Measurements from ENCODE around the gene EPS15. TPM values are rescaled to one million over a fixed set of nuclear protein-coding genes. Genes with fewer than 3 reads are reported as not detected.

The EPS15 gene
- total and polyA plus RNA-seq, 4 donors, result 8.8 to 52.1 (median 19.1) TPM

DNA sequence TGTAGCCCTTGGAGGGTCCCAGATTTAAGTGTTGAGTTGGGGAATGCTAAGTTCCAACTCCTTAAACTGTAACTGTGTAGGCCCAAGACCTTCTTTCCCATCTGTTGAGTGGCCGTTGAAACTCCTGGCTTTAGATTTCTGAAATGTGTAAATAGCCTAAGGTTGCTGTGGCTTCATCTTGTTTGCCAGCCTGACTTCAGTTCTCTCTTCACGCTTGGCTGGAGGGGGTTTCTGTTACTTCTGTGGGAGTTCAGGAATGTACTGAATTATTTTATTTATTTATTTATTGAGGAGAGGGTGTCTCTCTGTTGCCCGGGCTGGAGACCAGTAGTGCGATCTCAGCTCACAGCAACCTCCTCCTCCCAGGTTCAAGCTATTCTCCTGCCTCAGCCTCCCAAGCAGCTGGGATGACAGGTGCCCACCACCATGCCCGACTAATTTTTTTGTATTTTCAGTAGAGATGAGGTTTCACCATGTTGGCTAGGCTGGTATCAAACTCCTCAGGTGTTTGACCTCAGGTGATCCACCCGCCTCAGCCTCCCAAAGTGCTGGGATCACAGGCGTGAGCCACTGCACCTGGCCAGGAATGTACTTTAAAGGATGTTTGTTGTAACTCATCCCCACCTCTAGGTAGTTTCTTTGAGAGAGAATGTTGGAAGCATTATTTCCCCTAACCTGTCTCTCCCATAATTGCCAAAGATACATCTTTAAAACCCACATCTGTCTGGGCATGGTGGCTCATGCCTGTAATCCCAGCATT lies 194.6 kb downstream of the EPS15 start:
- 93% methylated on average over 7 of the region's 7 CpGs for WGBS
- no peaks in the 10 kb centered on the region for H3K36me3 ChIP-seq (ENCODE audit: control insufficient read depth in 4 of 4, insufficient read depth in 3 of 4, low read depth in 1 of 4, low read length in 3 of 4)
- no peaks in the 10 kb centered on the region for H3K27me3 ChIP-seq (ENCODE audit: control insufficient read depth in 4 of 4, insufficient read depth in 4 of 4, low read length in 3 of 4)
- H3K4me3 ChIP-seq (ENCODE audit: low read depth in 1 of 3, low read length in 3 of 3), result no peak overlapping the region
- no peaks in the 10 kb centered on the region for H3K9me3 ChIP-seq (ENCODE audit: control insufficient read depth in 4 of 4, low read length in 3 of 4)
- H3K9ac ChIP-seq (ENCODE audit: low read depth in 1 of 2, low read length in 2 of 2), result no peak overlapping the region
- peaks cover 0 to 7% (median 5%) of the 10 kb centered on the region in 4 donors for H3K4me1 ChIP-seq (ENCODE audit: control insufficient read depth in 4 of 4, insufficient read depth in 4 of 4, low read length in 3 of 4)
- TF ChIP-seq, protein P1, sequence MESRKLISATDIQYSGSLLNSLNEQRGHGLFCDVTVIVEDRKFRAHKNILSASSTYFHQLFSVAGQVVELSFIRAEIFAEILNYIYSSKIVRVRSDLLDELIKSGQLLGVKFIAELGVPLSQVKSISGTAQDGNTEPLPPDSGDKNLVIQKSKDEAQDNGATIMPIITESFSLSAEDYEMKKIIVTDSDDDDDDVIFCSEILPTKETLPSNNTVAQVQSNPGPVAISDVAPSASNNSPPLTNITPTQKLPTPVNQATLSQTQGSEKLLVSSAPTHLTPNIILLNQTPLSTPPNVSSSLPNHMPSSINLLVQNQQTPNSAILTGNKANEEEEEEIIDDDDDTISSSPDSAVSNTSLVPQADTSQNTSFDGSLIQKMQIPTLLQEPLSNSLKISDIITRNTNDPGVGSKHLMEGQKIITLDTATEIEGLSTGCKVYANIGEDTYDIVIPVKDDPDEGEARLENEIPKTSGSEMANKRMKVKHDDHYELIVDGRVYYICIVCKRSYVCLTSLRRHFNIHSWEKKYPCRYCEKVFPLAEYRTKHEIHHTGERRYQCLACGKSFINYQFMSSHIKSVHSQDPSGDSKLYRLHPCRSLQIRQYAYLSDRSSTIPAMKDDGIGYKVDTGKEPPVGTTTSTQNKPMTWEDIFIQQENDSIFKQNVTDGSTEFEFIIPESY (IDR thresholded peaks at IDR 0.05), result no peak
- TF ChIP-seq HNF4G (IDR thresholded peaks at IDR 0.05), result no peak
- DNase-seq (ENCODE audit: low spot score), result no peak
- H3K27ac ChIP-seq (ENCODE audit: low read depth in 1 of 2, low read length in 2 of 2), result no peak overlapping the region

DNA sequence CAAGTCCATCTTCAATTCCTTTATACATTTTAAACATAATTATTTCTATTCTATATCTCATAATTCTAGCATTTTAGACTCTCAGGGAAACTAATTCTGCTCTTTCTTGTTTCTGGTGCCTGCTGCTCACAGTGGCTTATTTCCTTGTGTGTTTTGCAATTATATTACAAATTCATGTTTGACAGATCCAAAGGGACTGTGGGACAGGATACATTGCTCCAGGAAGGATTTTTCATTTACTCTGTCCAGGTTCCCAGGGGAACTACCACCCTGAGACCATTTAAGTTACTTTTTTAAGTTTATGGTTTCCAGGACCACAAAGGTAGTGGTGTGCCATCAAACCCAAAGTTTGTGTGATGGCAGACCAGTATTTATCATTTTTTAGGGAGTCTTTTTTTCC lies 195.3 kb downstream of the EPS15 start:
- DNase-seq (ENCODE audit: low spot score), result no peak
- H3K9ac ChIP-seq (ENCODE audit: low read depth in 1 of 2, low read length in 2 of 2), result no peak overlapping the region
- no peak overlapping the region for H3K27ac ChIP-seq (ENCODE audit: low read depth in 1 of 2, low read length in 2 of 2)
- no peaks in the 10 kb centered on the region for H3K9me3 ChIP-seq (ENCODE audit: control insufficient read depth in 4 of 4, low read length in 3 of 4)
- no peaks in the 10 kb centered on the region for H3K36me3 ChIP-seq (ENCODE audit: control insufficient read depth in 4 of 4, insufficient read depth in 3 of 4, low read depth in 1 of 4, low read length in 3 of 4)
- peaks cover 0 to under 1% (median 0%) of the 10 kb centered on the region in 4 donors for H3K4me1 ChIP-seq (ENCODE audit: control insufficient read depth in 4 of 4, insufficient read depth in 4 of 4, low read length in 3 of 4)
- no peaks in the 10 kb centered on the region for H3K27me3 ChIP-seq (ENCODE audit: control insufficient read depth in 4 of 4, insufficient read depth in 4 of 4, low read length in 3 of 4)
- TF ChIP-seq FOXA1 (IDR thresholded peaks at IDR 0.05), result no peak
- TF ChIP-seq SP1 (IDR thresholded peaks at IDR 0.05), result no peak
- TF ChIP-seq FOXA2 (IDR thresholded peaks at IDR 0.05), result no peak
- TF ChIP-seq, protein P2, sequence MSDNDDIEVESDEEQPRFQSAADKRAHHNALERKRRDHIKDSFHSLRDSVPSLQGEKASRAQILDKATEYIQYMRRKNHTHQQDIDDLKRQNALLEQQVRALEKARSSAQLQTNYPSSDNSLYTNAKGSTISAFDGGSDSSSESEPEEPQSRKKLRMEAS (IDR thresholded peaks at IDR 0.05), result no peak
- TF ChIP-seq RXRA (IDR thresholded peaks at IDR 0.05), result no peak
- TF ChIP-seq TAF1 (conservative IDR thresholded peaks at IDR 0.05), result no peak
- TF ChIP-seq HNF4A (conservative IDR thresholded peaks at IDR 0.05), result no peak
- H3K4me3 ChIP-seq (ENCODE audit: low read depth in 1 of 3, low read length in 3 of 3), result no peak overlapping the region

DNA sequence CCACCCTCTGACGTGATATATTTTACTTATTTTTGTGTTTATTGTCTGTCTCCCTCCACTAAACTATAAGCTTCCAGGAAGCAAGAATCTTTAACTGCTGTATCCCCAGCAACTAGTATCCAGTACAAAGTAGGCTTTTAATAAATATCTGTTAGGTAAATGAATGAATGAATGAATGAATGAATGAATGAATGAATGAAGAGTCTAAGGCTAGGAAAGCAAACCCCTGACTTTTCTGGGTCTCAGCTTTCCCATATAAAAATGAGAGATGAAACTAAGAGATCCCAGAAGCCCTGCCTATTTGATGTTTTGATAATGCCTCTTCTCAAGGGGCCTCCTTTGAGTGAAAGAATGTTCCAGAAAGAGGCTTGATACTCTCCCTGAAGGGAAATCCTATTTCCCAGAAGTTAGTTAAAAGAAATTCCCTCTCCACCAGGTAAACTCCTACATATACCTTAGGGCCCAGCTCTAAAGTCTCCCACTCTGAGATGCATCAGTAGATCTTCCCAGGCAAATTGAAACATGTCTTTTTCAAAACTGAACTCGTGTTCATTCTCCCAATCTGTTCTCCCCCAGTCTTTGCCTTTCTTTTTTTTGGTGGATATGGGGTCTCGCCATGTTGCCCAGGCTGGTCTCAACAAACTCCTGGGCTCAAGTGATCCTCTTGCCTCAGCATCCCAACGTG lies 196.5 kb downstream of the EPS15 start:
- no peaks in the 10 kb centered on the region for H3K27me3 ChIP-seq (ENCODE audit: control insufficient read depth in 4 of 4, insufficient read depth in 4 of 4, low read length in 3 of 4)
- H3K9me3 ChIP-seq (ENCODE audit: control insufficient read depth in 4 of 4, low read length in 3 of 4), result no peaks in the 10 kb centered on the region
- 96% methylated on average over 4 of the region's 4 CpGs for WGBS
- H3K4me1 ChIP-seq (ENCODE audit: control insufficient read depth in 4 of 4, insufficient read depth in 4 of 4, low read length in 3 of 4), result no peaks in the 10 kb centered on the region
- H3K9ac ChIP-seq (ENCODE audit: low read depth in 1 of 2, low read length in 2 of 2), result no peak overlapping the region
- TF ChIP-seq, protein P3, sequence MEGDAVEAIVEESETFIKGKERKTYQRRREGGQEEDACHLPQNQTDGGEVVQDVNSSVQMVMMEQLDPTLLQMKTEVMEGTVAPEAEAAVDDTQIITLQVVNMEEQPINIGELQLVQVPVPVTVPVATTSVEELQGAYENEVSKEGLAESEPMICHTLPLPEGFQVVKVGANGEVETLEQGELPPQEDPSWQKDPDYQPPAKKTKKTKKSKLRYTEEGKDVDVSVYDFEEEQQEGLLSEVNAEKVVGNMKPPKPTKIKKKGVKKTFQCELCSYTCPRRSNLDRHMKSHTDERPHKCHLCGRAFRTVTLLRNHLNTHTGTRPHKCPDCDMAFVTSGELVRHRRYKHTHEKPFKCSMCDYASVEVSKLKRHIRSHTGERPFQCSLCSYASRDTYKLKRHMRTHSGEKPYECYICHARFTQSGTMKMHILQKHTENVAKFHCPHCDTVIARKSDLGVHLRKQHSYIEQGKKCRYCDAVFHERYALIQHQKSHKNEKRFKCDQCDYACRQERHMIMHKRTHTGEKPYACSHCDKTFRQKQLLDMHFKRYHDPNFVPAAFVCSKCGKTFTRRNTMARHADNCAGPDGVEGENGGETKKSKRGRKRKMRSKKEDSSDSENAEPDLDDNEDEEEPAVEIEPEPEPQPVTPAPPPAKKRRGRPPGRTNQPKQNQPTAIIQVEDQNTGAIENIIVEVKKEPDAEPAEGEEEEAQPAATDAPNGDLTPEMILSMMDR (IDR thresholded peaks at IDR 0.05; ENCODE audit: low read depth, low read length, missing input control), result no peak
- TF ChIP-seq, protein P1 (IDR thresholded peaks at IDR 0.05), result no peak
- TF ChIP-seq YY1 (IDR thresholded peaks at IDR 0.05) (no peak), TAF1 (conservative IDR thresholded peaks at IDR 0.05) (no peak), EGR1 (IDR thresholded peaks at IDR 0.05; ENCODE audit: low read depth in 2 of 2) (no peak), HNF4G (IDR thresholded peaks at IDR 0.05) (no peak), RXRA (IDR thresholded peaks at IDR 0.05) (no peak), NR2F2 (IDR thresholded peaks at IDR 0.05) (no peak), HNF4A (conservative IDR thresholded peaks at IDR 0.05) (no peak), RAD21 (IDR thresholded peaks at IDR 0.05) (no peak), JUND (IDR thresholded peaks at IDR 0.05) (no peak), GABPA (IDR thresholded peaks at IDR 0.05 in 1 of 2, conservative IDR thresholded peaks at IDR 0.05 in 1 of 2) (no peak)
- TF ChIP-seq, protein P2 (IDR thresholded peaks at IDR 0.05), result no peak
- TF ChIP-seq, protein P4, sequence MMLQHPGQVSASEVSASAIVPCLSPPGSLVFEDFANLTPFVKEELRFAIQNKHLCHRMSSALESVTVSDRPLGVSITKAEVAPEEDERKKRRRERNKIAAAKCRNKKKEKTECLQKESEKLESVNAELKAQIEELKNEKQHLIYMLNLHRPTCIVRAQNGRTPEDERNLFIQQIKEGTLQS (IDR thresholded peaks at IDR 0.05), result no peak
- H3K4me3 ChIP-seq (ENCODE audit: low read depth in 1 of 3, low read length in 3 of 3), result no peak overlapping the region
- DNase-seq (ENCODE audit: low spot score), result no peak
- H3K27ac ChIP-seq (ENCODE audit: low read depth in 1 of 2, low read length in 2 of 2), result no peak overlapping the region
- no peaks in the 10 kb centered on the region for H3K36me3 ChIP-seq (ENCODE audit: control insufficient read depth in 4 of 4, insufficient read depth in 3 of 4, low read depth in 1 of 4, low read length in 3 of 4)

Measured in liver (tissue), 9 donors.